Measurements from ENCODE around the gene YWHAG. TPM values are rescaled to one million over a fixed set of nuclear protein-coding genes. Genes with fewer than 3 reads are reported as not detected.

YWHAG gene
- total RNA-seq, 2 donors from 2014 or later, result 49.1 to 80.2 TPM

GRCh38 chr7:76303202-76304147 is 55.3 kb downstream of the YWHAG start:
- peak overlapping the region; percentile 97 to 100 for H3K4me3 ChIP-seq
- no peaks in the 10 kb centered on the region for H3K36me3 ChIP-seq
- no peaks in the 10 kb centered on the region for H3K27me3 ChIP-seq (replicated peaks; ENCODE audit: insufficient read depth)
- no peaks in the 10 kb centered on the region for H3K9me3 ChIP-seq
- TF ChIP-seq POLR2A (IDR thresholded peaks at IDR 0.05) (peak; percentile 72), POLR2AphosphoS5 (IDR thresholded peaks at IDR 0.05) (peak; percentile 91)
- TF ChIP-seq, protein P1, sequence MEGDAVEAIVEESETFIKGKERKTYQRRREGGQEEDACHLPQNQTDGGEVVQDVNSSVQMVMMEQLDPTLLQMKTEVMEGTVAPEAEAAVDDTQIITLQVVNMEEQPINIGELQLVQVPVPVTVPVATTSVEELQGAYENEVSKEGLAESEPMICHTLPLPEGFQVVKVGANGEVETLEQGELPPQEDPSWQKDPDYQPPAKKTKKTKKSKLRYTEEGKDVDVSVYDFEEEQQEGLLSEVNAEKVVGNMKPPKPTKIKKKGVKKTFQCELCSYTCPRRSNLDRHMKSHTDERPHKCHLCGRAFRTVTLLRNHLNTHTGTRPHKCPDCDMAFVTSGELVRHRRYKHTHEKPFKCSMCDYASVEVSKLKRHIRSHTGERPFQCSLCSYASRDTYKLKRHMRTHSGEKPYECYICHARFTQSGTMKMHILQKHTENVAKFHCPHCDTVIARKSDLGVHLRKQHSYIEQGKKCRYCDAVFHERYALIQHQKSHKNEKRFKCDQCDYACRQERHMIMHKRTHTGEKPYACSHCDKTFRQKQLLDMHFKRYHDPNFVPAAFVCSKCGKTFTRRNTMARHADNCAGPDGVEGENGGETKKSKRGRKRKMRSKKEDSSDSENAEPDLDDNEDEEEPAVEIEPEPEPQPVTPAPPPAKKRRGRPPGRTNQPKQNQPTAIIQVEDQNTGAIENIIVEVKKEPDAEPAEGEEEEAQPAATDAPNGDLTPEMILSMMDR (IDR thresholded peaks at IDR 0.05), result no peak
- H3K4me1 ChIP-seq (replicated peaks), result peaks cover 21% of the 10 kb centered on the region
- peak; percentile 78 for DNase-seq (ENCODE audit: low spot score)
- intact Hi-C loops (cut with DNase I), result no loop called here
- peak overlapping the region; percentile 100 for H3K27ac ChIP-seq
- WGBS, result 1% methylated on average over 52 of the region's 56 CpGs

- Histone ChIP-seq H3K27ac (peak within 1 kb of the TSS; percentile 100), H3K4me3 (peak within 1 kb of the TSS; percentile 97 to 100), H3K4me1 (replicated peaks) (peaks cover 23% of the 10 kb centered on the region), H3K27me3 (replicated peaks; ENCODE audit: insufficient read depth) (no peaks in the 10 kb centered on the region), H3K9me3 (no peaks in the 10 kb centered on the region), H3K36me3 (no peaks in the 10 kb centered on the region)
- TF ChIP-seq, protein P1 (IDR thresholded peaks at IDR 0.05), result peak in 2 of 4 experiments; percentile 18 to 27
- TF ChIP-seq POLR2A (IDR thresholded peaks at IDR 0.05), result peak; percentile 97
- TF ChIP-seq POLR2AphosphoS5 (IDR thresholded peaks at IDR 0.05), result peak; percentile 100
- peak; percentile 95 for DNase-seq (ENCODE audit: low spot score)
- intact Hi-C loops (cut with DNase I), result no loop called here
- under 1% methylated on average over 65 of the region's 75 CpGs for WGBS
Observed at GRCh38 chr7:76302347-76303201, 56.2 kb downstream of the YWHAG start, which contains the start of gene HSPB1. Gene HSPB1, plus strand, starts transcription at chr7:76302673. Its CDS starts 40 bp downstream, at chr7:76302713.

DNA sequence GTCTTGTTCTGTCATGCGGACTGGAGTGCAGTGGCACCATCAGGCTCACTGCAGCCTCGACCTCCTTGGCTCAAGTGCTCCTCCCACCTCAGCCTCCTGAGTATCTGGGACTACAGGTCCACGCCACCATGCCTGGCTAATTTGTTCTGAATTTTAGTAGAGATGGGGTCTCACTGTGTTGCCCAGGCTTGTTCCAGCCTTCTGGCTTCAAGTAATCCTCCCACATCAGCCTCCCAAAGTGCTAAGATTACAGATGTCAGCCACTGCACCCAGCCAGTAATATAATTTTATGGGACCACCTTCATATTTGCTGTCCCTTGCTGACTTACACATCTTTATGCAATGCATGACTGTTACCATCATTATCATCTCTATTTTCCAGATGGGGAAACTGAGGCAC is 57.8 kb downstream of the YWHAG start:
- Histone ChIP-seq H3K4me1 (replicated peaks) (peaks cover 19% of the 10 kb centered on the region), H3K4me3 (no peak overlapping the region), H3K27ac (peak overlapping the region; percentile 100), H3K27me3 (replicated peaks; ENCODE audit: insufficient read depth) (no peaks in the 10 kb centered on the region), H3K36me3 (no peaks in the 10 kb centered on the region), H3K9me3 (no peaks in the 10 kb centered on the region)
- intact Hi-C loops (cut with DNase I), result no loop called here
- 91% methylated on average over 3 of the region's 3 CpGs for WGBS
- DNase-seq (ENCODE audit: low spot score), result no peak
- TF ChIP-seq, protein P1 (IDR thresholded peaks at IDR 0.05), result no peak
- no peak for TF ChIP-seq POLR2A (IDR thresholded peaks at IDR 0.05)
- no peak for TF ChIP-seq POLR2AphosphoS5 (IDR thresholded peaks at IDR 0.05)

GRCh38 chr7:76300166-76300731 is 58.5 kb downstream of the YWHAG start:
- TF ChIP-seq, protein P1 (IDR thresholded peaks at IDR 0.05), result no peak
- TF ChIP-seq POLR2A (IDR thresholded peaks at IDR 0.05) (peak; percentile 35), POLR2AphosphoS5 (IDR thresholded peaks at IDR 0.05) (peak; percentile 96)
- H3K27ac ChIP-seq, result peak overlapping the region; percentile 100
- H3K9me3 ChIP-seq, result no peaks in the 10 kb centered on the region
- WGBS, result 80% methylated on average over 7 of the region's 7 CpGs
- intact Hi-C loops (cut with DNase I), result no loop called here
- no peaks in the 10 kb centered on the region for H3K27me3 ChIP-seq (replicated peaks; ENCODE audit: insufficient read depth)
- H3K4me3 ChIP-seq, result no peak overlapping the region
- no peaks in the 10 kb centered on the region for H3K36me3 ChIP-seq
- peaks cover 20% of the 10 kb centered on the region for H3K4me1 ChIP-seq (replicated peaks)
- DNase-seq (ENCODE audit: low spot score), result peak; percentile 82

All from prostate gland (tissue), 2 donors.